ENCODE results near the gene LDB3.

Gene LDB3

GRCh38 chr10:86681047-86681446 is 12.7 kb downstream of the LDB3 start:
- Mint-ChIP-seq H3K36me3 (ENCODE audit: low read depth) (no peaks in the 10 kb centered on the region), H3K9me3 (no peaks in the 10 kb centered on the region), H3K27ac (no peak overlapping the region), H3K4me3 (no peak overlapping the region), H3K4me1 (ENCODE audit: low read depth) (peaks cover 9% of the 10 kb centered on the region), H3K27me3 (peaks cover 9% of the 10 kb centered on the region)
- intact Hi-C loops (cut with micrococcal nuclease) = no loop called here

GRCh38 chr10:86681722-86682386 is 13.5 kb downstream of the LDB3 start:
- Mint-ChIP-seq H3K36me3 (ENCODE audit: low read depth) (no peaks in the 10 kb centered on the region), H3K27ac (no peak overlapping the region), H3K4me1 (ENCODE audit: low read depth) (peaks cover 9% of the 10 kb centered on the region), H3K27me3 (peaks cover 9% of the 10 kb centered on the region), H3K9me3 (no peaks in the 10 kb centered on the region), H3K4me3 (no peak overlapping the region)
- intact Hi-C loops (cut with micrococcal nuclease) = no loop called here

GRCh38 chr10:86682675-86683074 is 14.4 kb downstream of the LDB3 start:
- Mint-ChIP-seq H3K27ac (no peak overlapping the region), H3K27me3 (peaks cover 10% of the 10 kb centered on the region), H3K9me3 (no peaks in the 10 kb centered on the region), H3K4me1 (ENCODE audit: low read depth) (peaks cover 9% of the 10 kb centered on the region), H3K36me3 (ENCODE audit: low read depth) (no peaks in the 10 kb centered on the region), H3K4me3 (no peak overlapping the region)
- intact Hi-C loops (cut with micrococcal nuclease) = no loop called here

GRCh38 chr10:86684331-86685097 is 16.2 kb downstream of the LDB3 start:
- no peaks in the 10 kb centered on the region for H3K9me3 Mint-ChIP-seq
- no peaks in the 10 kb centered on the region for H3K36me3 Mint-ChIP-seq (ENCODE audit: low read depth)
- H3K4me1 Mint-ChIP-seq (ENCODE audit: low read depth) = peaks cover 13% of the 10 kb centered on the region
- intact Hi-C loops (cut with micrococcal nuclease) = no loop called here
- H3K27me3 Mint-ChIP-seq = peaks cover 10% of the 10 kb centered on the region
- no peak overlapping the region for H3K4me3 Mint-ChIP-seq
- no peak overlapping the region for H3K27ac Mint-ChIP-seq

- Mint-ChIP-seq H3K4me3 (no peak overlapping the region), H3K4me1 (ENCODE audit: low read depth) (peaks cover 13% of the 10 kb centered on the region), H3K27me3 (peaks cover 7% of the 10 kb centered on the region), H3K9me3 (no peaks in the 10 kb centered on the region), H3K27ac (no peak overlapping the region), H3K36me3 (ENCODE audit: low read depth) (no peaks in the 10 kb centered on the region)
- intact Hi-C loops (cut with micrococcal nuclease) = no loop called here
Observed at GRCh38 chr10:86685416-86685815, 17.1 kb downstream of the LDB3 start.

- no peaks in the 10 kb centered on the region for H3K36me3 Mint-ChIP-seq (ENCODE audit: low read depth)
- no peaks in the 10 kb centered on the region for H3K9me3 Mint-ChIP-seq
- no peak overlapping the region for H3K27ac Mint-ChIP-seq
- no peak overlapping the region for H3K4me3 Mint-ChIP-seq
- intact Hi-C loops (cut with micrococcal nuclease) = no loop called here
- peaks cover 7% of the 10 kb centered on the region for H3K27me3 Mint-ChIP-seq
- peaks cover 13% of the 10 kb centered on the region for H3K4me1 Mint-ChIP-seq (ENCODE audit: low read depth)
Observed at GRCh38 chr10:86685893-86686632, 17.8 kb downstream of the LDB3 start.

GRCh38 chr10:86686972-86687371 is 18.7 kb downstream of the LDB3 start:
- intact Hi-C loops (cut with micrococcal nuclease) = no loop called here
- no peak overlapping the region for H3K4me3 Mint-ChIP-seq
- no peaks in the 10 kb centered on the region for H3K9me3 Mint-ChIP-seq
- no peak overlapping the region for H3K27ac Mint-ChIP-seq
- H3K27me3 Mint-ChIP-seq = peaks cover 7% of the 10 kb centered on the region
- peaks cover 13% of the 10 kb centered on the region for H3K4me1 Mint-ChIP-seq (ENCODE audit: low read depth)
- no peaks in the 10 kb centered on the region for H3K36me3 Mint-ChIP-seq (ENCODE audit: low read depth)

- Mint-ChIP-seq H3K27me3 (peaks cover 7% of the 10 kb centered on the region), H3K9me3 (no peaks in the 10 kb centered on the region), H3K4me1 (ENCODE audit: low read depth) (peaks cover 13% of the 10 kb centered on the region), H3K36me3 (ENCODE audit: low read depth) (no peaks in the 10 kb centered on the region), H3K4me3 (no peak overlapping the region), H3K27ac (no peak overlapping the region)
- intact Hi-C loops (cut with micrococcal nuclease) = loop anchor here (1.0 kb wide), 1 partner anchor 212 kb away; no protein-coding TSS in a partner anchor
Observed at GRCh38 chr10:86687750-86688149, 19.4 kb downstream of the LDB3 start.

GRCh38 chr10:86688398-86688921 is 20.1 kb downstream of the LDB3 start:
- peaks cover 7% of the 10 kb centered on the region for H3K27me3 Mint-ChIP-seq
- no peak overlapping the region for H3K27ac Mint-ChIP-seq
- H3K4me3 Mint-ChIP-seq = no peak overlapping the region
- no peaks in the 10 kb centered on the region for H3K36me3 Mint-ChIP-seq (ENCODE audit: low read depth)
- intact Hi-C loops (cut with micrococcal nuclease) = loop anchor here (1.0 kb wide), 1 partner anchor 211 kb away; no protein-coding TSS in a partner anchor
- peaks cover 13% of the 10 kb centered on the region for H3K4me1 Mint-ChIP-seq (ENCODE audit: low read depth)
- H3K9me3 Mint-ChIP-seq = no peaks in the 10 kb centered on the region

GRCh38 chr10:86689146-86689545 is 20.8 kb downstream of the LDB3 start:
- H3K4me1 Mint-ChIP-seq (ENCODE audit: low read depth) = peaks cover 13% of the 10 kb centered on the region
- no peak overlapping the region for H3K4me3 Mint-ChIP-seq
- no peaks in the 10 kb centered on the region for H3K36me3 Mint-ChIP-seq (ENCODE audit: low read depth)
- no peak overlapping the region for H3K27ac Mint-ChIP-seq
- peaks cover 8% of the 10 kb centered on the region for H3K27me3 Mint-ChIP-seq
- intact Hi-C loops (cut with micrococcal nuclease) = no loop called here
- no peaks in the 10 kb centered on the region for H3K9me3 Mint-ChIP-seq

- no peaks in the 10 kb centered on the region for H3K36me3 Mint-ChIP-seq (ENCODE audit: low read depth)
- H3K27ac Mint-ChIP-seq = no peak overlapping the region
- H3K4me3 Mint-ChIP-seq = no peak overlapping the region
- peaks cover 10% of the 10 kb centered on the region for H3K27me3 Mint-ChIP-seq
- intact Hi-C loops (cut with micrococcal nuclease) = no loop called here
- H3K9me3 Mint-ChIP-seq = no peaks in the 10 kb centered on the region
- peaks cover 13% of the 10 kb centered on the region for H3K4me1 Mint-ChIP-seq (ENCODE audit: low read depth)
Observed at GRCh38 chr10:86690231-86690630, 21.9 kb downstream of the LDB3 start.

- H3K4me1 Mint-ChIP-seq (ENCODE audit: low read depth) = peaks cover 13% of the 10 kb centered on the region
- intact Hi-C loops (cut with micrococcal nuclease) = no loop called here
- no peaks in the 10 kb centered on the region for H3K9me3 Mint-ChIP-seq
- H3K36me3 Mint-ChIP-seq (ENCODE audit: low read depth) = no peaks in the 10 kb centered on the region
- no peak overlapping the region for H3K27ac Mint-ChIP-seq
- no peak overlapping the region for H3K4me3 Mint-ChIP-seq
- peaks cover 10% of the 10 kb centered on the region for H3K27me3 Mint-ChIP-seq
Observed at GRCh38 chr10:86690657-86691084, 22.4 kb downstream of the LDB3 start.

- Mint-ChIP-seq H3K9me3 (no peaks in the 10 kb centered on the region), H3K27me3 (peaks cover 12% of the 10 kb centered on the region), H3K4me3 (no peak overlapping the region), H3K36me3 (ENCODE audit: low read depth) (no peaks in the 10 kb centered on the region), H3K27ac (no peak overlapping the region), H3K4me1 (ENCODE audit: low read depth) (peaks cover 13% of the 10 kb centered on the region)
- intact Hi-C loops (cut with micrococcal nuclease) = no loop called here
Observed at GRCh38 chr10:86691333-86692022, 23.2 kb downstream of the LDB3 start.
